D721Med (cell line): ENCODE results near the gene GRID2.

ENCODE experiments used
- DNase-seq: peaks from one replicate; pipeline ENCODE4 v3.0.0; 2011; ENCODE audit warnings: low spot score; ENCODE audit not compliant: insufficient read length
- FAIRE-seq: peaks from 2 replicates; lab custom pipeline; 2011; peaks lifted over from hg19 to GRCh38; lab: Jason Lieb, UNC
- CTCF ChIP-seq: IDR thresholded peaks from 2 replicates; pipeline ENCODE4 v1.5.1; 2012; ENCODE audit warnings: mild to moderate bottlenecking, control low read depth; ENCODE audit not compliant: insufficient read depth; ENCODE audit errors: missing control alignments

GRID2 gene

GRCh38 chr4:93700571-93700970 is 1396.8 kb downstream of the GRID2 start:
- FAIRE-seq (no peak), DNase-seq (no peak)
- no peak for TF ChIP-seq CTCF

DNA sequence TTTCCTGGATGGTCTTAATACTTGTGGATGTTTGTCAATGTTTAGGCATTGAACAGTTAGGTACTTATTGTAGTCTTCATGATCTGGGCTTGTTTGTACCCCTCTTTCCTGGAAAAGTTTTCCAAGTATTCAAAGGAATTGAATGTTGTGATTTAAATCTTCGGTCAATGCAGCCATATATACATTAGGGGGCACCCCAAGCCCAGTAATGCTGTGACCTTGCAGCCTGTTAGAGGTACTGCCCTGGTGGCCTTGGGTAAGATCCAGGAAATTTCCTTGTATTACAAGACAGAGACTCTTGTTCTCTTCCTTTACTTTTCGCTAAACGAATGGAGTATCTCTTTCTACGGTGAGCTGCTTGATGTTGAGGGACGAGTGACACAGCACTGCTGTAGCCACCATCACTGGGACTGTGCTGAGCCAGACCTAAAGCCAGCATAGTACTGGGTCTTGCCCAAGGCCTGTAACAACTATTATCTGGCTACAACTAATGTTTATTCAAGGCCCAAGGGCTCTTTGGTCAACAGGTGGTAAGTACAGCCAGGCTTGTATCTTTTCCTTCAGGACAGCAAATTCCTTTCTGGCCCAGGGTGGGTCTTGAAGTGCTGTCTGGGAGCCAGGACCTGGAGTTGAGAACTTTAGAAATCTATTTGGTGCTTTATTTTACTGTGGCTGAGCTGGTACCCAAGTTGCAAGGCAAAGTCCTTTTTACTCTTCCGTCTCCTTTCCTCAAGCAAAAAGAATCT is 1406.5 kb downstream of the GRID2 start:
- DNase-seq (no peak), FAIRE-seq (no peak)
- TF ChIP-seq CTCF: peak; percentile 40

GRCh38 chr4:93710847-93711430 is 1407.2 kb downstream of the GRID2 start:
- TF ChIP-seq CTCF: no peak
- DNase-seq: no peak
- no peak for FAIRE-seq

DNA sequence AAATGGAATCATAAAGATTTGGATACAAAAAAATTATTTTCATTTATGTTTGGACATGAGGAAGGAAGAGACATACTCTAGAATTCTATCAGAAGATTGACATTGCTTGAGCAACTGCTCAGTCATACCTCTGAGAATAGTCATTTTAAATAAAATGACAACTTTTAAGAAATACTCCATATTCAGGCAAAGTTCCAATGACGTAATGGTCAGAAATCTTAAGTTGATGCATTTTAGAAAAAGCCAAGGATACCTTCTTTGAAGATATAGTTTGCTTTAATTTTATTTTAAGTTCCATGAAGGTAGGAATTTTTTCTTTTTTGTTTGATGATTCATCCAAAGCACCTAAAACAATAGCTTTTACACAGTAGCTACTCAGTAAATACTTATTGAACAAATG is 1414.5 kb downstream of the GRID2 start:
- DNase-seq: no peak
- TF ChIP-seq CTCF: no peak
- no peak for FAIRE-seq

DNA sequence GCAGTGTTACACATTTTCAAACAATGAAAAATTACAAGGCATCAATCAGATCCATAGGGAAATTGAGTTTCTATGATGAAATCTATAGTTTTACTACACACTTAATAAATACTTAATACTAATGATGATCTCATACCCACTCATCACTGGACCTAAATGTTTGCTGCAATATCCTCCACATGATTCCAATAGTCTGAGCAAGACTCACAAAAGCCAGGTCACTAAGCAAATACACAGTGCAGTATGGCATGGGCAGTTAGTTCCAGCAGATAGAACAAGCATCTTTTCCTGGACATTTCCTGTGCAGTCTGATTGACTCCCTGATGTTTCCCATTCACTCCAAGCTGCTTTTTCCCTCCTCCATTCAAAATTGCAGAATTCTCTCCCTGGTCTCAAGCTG is 1415.8 kb downstream of the GRID2 start:
- no peak for FAIRE-seq
- TF ChIP-seq CTCF: no peak
- no peak for DNase-seq

GRCh38 chr4:93722446-93722845 is 1418.7 kb downstream of the GRID2 start:
- FAIRE-seq: no peak
- TF ChIP-seq CTCF: no peak
- DNase-seq: no peak

- FAIRE-seq (no peak), DNase-seq (no peak)
- TF ChIP-seq CTCF: no peak
Measured at GRCh38 chr4:93730251-93730650, 1426.5 kb downstream of the GRID2 start.
